Neural crest cell (in vitro differentiated cells): ENCODE measurements around the gene ZEB2. TPM values are rescaled to one million over a fixed set of nuclear protein-coding genes. Genes with fewer than 3 reads are reported as not detected.

Source experiments
- DNase-seq: peaks from one replicate; pipeline ENCODE4 v3.0.0; 2021; ENCODE audit warnings: low read depth, mixed read lengths, low spot score
- H3K27ac Mint-ChIP-seq: one replicate; pipeline ENCODE4 v1.8.0; 2021; ENCODE audit warnings: mild to moderate bottlenecking, mixed read lengths; ENCODE audit not compliant: unreplicated experiment
- H3K27me3 Mint-ChIP-seq: 2 replicates; pipeline ENCODE4 v1.8.0; 2021; ENCODE audit warnings: low read depth, mild to moderate bottlenecking, mixed read lengths
- H3K36me3 Mint-ChIP-seq: 2 replicates; pipeline ENCODE4 v1.8.0; 2021; ENCODE audit warnings: low read depth, mild to moderate bottlenecking, mixed read lengths
- H3K4me1 Mint-ChIP-seq: 2 replicates; pipeline ENCODE4 v1.8.0; 2021; ENCODE audit warnings: mixed read lengths
- H3K4me3 Mint-ChIP-seq: one replicate; pipeline ENCODE4 v1.8.0; 2021; ENCODE audit warnings: mild to moderate bottlenecking, mixed read lengths
- H3K9me3 Mint-ChIP-seq: 2 replicates; pipeline ENCODE4 v1.8.0; 2021; ENCODE audit warnings: mixed read lengths
- CTCF ChIP-seq: fragments of 200-600 bp; sonication (generic); conservative IDR thresholded peaks from 2 replicates; pipeline ENCODE4 v1.5.0; 2021; ENCODE audit warnings: antibody characterized with exemption, mild to moderate bottlenecking
- total RNA-seq: library from RNA; stranded (reverse); gene quantifications from 2 replicates; pipeline ENCODE4 v1.2.1, GENCODE V29; 2021

Gene ZEB2
- total RNA-seq, 1 donor from 2014 or later: 192 TPM

- H3K27ac Mint-ChIP-seq: no peak overlapping the region
- peaks cover 56% of the 10 kb centered on the region for H3K4me1 Mint-ChIP-seq
- no peak for TF ChIP-seq CTCF
Measured at GRCh38 chr2:144490017-144490416, 29.9 kb downstream of the ZEB2 start.

GRCh38 chr2:144489315-144489916, 30.5 kb downstream of the ZEB2 start:
- Mint-ChIP-seq H3K27me3 (no peaks in the 10 kb centered on the region), H3K9me3 (no peaks in the 10 kb centered on the region), H3K4me3 (no peak overlapping the region), H3K36me3 (peaks cover 38% of the 10 kb centered on the region), H3K27ac (no peak overlapping the region), H3K4me1 (peaks cover 50% of the 10 kb centered on the region)
- no peak for DNase-seq
- TF ChIP-seq CTCF: no peak

More at GRCh38 chr2:144490017-144490416, 29.9 kb downstream of the ZEB2 start:
- Mint-ChIP-seq H3K27me3 (no peaks in the 10 kb centered on the region), H3K4me3 (no peak overlapping the region), H3K9me3 (no peaks in the 10 kb centered on the region), H3K36me3 (peaks cover 41% of the 10 kb centered on the region)
- DNase-seq: no peak

GRCh38 chr2:144484201-144484948, 35.5 kb downstream of the ZEB2 start:
- H3K27ac Mint-ChIP-seq: peak overlapping the region; percentile 47
- DNase-seq: no peak
- H3K4me1 Mint-ChIP-seq: peaks cover 61% of the 10 kb centered on the region
- H3K27me3 Mint-ChIP-seq: no peaks in the 10 kb centered on the region
- no peak overlapping the region for H3K4me3 Mint-ChIP-seq
- no peaks in the 10 kb centered on the region for H3K9me3 Mint-ChIP-seq
- peaks cover 28% of the 10 kb centered on the region for H3K36me3 Mint-ChIP-seq
- no peak for TF ChIP-seq CTCF

- no peak for DNase-seq
- Mint-ChIP-seq H3K27ac (no peak overlapping the region), H3K9me3 (no peaks in the 10 kb centered on the region), H3K4me3 (no peak overlapping the region), H3K27me3 (no peaks in the 10 kb centered on the region), H3K4me1 (peaks cover 67% of the 10 kb centered on the region), H3K36me3 (peaks cover 28% of the 10 kb centered on the region)
- no peak for TF ChIP-seq CTCF
Measured at GRCh38 chr2:144481666-144482065, 38.3 kb downstream of the ZEB2 start.

- H3K27me3 Mint-ChIP-seq: no peaks in the 10 kb centered on the region
- H3K4me3 Mint-ChIP-seq: peak overlapping the region; percentile 25
- no peak for DNase-seq
- H3K9me3 Mint-ChIP-seq: no peaks in the 10 kb centered on the region
- peaks cover 27% of the 10 kb centered on the region for H3K36me3 Mint-ChIP-seq
- H3K4me1 Mint-ChIP-seq: peaks cover 73% of the 10 kb centered on the region
- no peak for TF ChIP-seq CTCF
- H3K27ac Mint-ChIP-seq: no peak overlapping the region
Measured at GRCh38 chr2:144481109-144481508, 38.8 kb downstream of the ZEB2 start.
